GM21528 (cell line): ENCODE results near the gene CLASRP.

Source experiments
- ATAC-seq: cut with Tn5 transposase; IDR thresholded peaks from one replicate; pipeline ENCODE4 v1.9.1; 2021; ENCODE audit warnings: mild to moderate bottlenecking, moderate library complexity; ENCODE audit not compliant: unreplicated experiment, low FRiP score

The CLASRP gene

GRCh38 chr19:45059258-45059965 is 20.6 kb downstream of the CLASRP start:
- ATAC-seq = no peak

GRCh38 chr19:45061965-45062364 is 23.1 kb downstream of the CLASRP start:
- no peak for ATAC-seq

GRCh38 chr19:45063851-45064801 is 25.3 kb downstream of the CLASRP start:
- no peak for ATAC-seq

GRCh38 chr19:45066921-45067661 is 28.2 kb downstream of the CLASRP start:
- no peak for ATAC-seq

- ATAC-seq = no peak
Measured at GRCh38 chr19:45068041-45068440, 29.2 kb downstream of the CLASRP start.

GRCh38 chr19:45069056-45069455 is 30.2 kb downstream of the CLASRP start:
- ATAC-seq = no peak

GRCh38 chr19:45070214-45070613 is 31.4 kb downstream of the CLASRP start:
- ATAC-seq = no peak

GRCh38 chr19:45070861-45071544 is 32.2 kb downstream of the CLASRP start:
- no peak for ATAC-seq

- no peak for ATAC-seq
Measured at GRCh38 chr19:45071545-45071938, 32.7 kb downstream of the CLASRP start.

GRCh38 chr19:45071969-45072790 is 33.3 kb downstream of the CLASRP start:
- ATAC-seq = no peak

- no peak for ATAC-seq
Measured at GRCh38 chr19:45074744-45075300, 36.0 kb downstream of the CLASRP start.

- ATAC-seq = peak; percentile 54
Measured at GRCh38 chr19:45075301-45076028, 36.6 kb downstream of the CLASRP start.

- peak; percentile 42 for ATAC-seq
Measured at GRCh38 chr19:45076029-45076850, 37.4 kb downstream of the CLASRP start, which contains the start of gene ZNF296. Gene ZNF296 (minus strand): TSS chr19:45076478. CDS start chr19:45076373, 105 bp downstream.

- no peak for ATAC-seq
Measured at GRCh38 chr19:45076851-45077730, 38.2 kb downstream of the CLASRP start.

GRCh38 chr19:45078390-45079062 is 39.7 kb downstream of the CLASRP start:
- ATAC-seq = no peak
